Measurements from ENCODE around the gene FERMT3. TPM values are rescaled to one million over a fixed set of nuclear protein-coding genes. Genes with fewer than 3 reads are reported as not detected.
"Not testable (repeated sequence)": the region's sequence is repeated elsewhere in the genome, so short reads cannot be mapped to it uniquely, and the experiment has no call there.

FERMT3 gene
- polyA plus RNA-seq (ENCODE audit: insufficient read depth in 1 of 5, insufficient read length in 5 of 5, low replicate concordance in 1 of 5) = 10 to 100 TPM in 2 of 5 donors, 1 to 10 TPM in 3; 6.4 to 13.2 (median 9.6) TPM
- long read RNA-seq, donor 1, partial matches to known transcripts = 43 of 56 reads
- long read RNA-seq, donor 1, other reads (novel, unspliced or antisense) = 11 of 56 reads
- long read RNA-seq, donor 2, partial matches to known transcripts = 165 of 177 reads
- long read RNA-seq, donor 2, other reads (novel, unspliced or antisense) = 12 of 177 reads
- long read RNA-seq, donor 3, partial matches to known transcripts = 0 of 2 reads
- long read RNA-seq, donor 3, other reads (novel, unspliced or antisense) = 0 of 2 reads
- long read RNA-seq, donor 4, partial matches to known transcripts = 11 of 11 reads
- long read RNA-seq, donor 4, other reads (novel, unspliced or antisense) = 0 of 11 reads
- long read RNA-seq, donor 5, partial matches to known transcripts = 289 of 302 reads
- long read RNA-seq, donor 5, other reads (novel, unspliced or antisense) = 12 of 302 reads
- long read RNA-seq, donor 6, partial matches to known transcripts = 0 of 1 reads
- long read RNA-seq, donor 6, other reads (novel, unspliced or antisense) = 0 of 1 reads
- long read RNA-seq, donor 7, partial matches to known transcripts = 0 of 2 reads
- long read RNA-seq, donor 7, other reads (novel, unspliced or antisense) = 0 of 2 reads
- long read RNA-seq, donor 8, partial matches to known transcripts = 0 of 13 reads
- long read RNA-seq, donor 8, other reads (novel, unspliced or antisense) = 12 of 13 reads

DNA sequence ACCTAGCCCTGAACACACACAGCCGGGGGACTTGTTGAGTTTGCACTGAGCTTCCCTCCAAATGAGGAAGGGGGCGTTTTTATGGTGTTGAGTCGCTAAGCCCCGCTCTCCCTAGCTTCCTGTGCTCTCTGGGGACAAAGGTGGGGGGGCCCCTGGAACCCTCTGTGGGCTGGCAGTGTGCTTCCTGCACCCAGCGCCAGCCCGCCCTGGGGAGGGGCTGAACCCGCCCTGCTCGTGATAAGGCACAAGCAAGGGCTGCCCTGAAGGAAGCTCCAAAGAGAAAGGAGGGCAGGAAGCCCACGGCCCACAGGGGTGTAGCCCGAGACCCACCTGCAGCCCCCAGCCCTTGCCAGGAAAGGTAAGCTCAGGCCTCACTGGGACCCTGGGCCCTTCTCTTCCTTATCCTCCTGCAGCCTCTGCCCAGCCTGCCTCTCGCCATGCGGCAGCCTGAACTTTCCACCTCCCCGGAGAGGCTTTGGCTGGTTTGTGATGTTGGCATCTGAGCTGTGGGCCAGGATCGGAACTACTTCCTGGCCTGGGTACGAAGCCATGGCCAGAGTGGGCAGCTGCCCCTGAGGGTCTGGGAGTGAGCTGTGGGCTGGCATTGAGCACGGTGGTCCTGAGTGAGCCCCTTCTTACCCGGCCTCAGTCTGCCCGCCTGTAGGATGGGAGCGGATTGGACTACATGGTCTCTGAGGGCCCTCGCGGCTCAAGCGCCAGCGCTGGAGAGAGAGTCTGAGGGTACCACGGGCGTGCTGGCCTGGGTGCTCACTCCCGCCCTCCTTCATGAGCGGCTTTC, at the start of gene FERMT3:
TSS of gene FERMT3 (plus strand) at position 265 of the 799 bp plus-strand sequence. CDS start 644 bp downstream, outside the sequence.
- no peak for DNase-seq

DNA sequence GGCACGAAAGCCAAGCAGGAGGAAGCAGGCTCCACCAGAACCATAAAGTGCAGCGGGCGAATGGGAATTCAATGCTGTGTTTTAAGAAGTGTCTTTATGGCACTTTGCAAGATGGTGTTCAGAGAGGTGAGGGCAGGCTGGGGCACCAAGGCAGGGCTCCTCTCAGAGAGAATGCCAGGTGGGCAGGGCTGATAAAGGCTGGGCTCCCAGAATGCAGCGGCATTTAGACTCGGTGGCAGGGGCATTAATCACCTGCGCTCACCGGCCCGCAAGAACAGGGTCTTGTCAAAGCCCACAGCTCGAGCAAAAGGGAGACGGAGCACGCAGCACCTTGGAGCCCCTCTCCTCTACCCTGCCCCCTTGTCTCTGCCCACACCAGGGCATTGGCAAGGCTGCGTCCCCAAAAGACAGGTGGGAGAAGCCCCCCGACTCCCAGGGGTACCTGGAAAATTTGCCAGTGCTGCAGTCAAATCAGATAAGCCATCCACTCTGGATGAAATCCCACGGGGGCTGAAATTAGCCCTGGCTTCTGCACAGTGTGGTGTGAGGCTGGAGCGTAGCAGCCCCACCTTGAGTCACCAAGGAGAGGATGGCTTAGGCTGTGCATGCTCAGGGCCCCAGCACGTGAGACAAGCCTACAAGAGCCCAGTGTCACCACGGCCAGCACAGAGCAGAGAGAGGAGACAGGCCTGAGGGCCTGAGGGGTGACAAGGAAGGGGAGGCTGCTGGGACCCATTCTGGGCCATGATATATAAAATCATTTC, 48.7 kb upstream of the FERMT3 start:
- no peak for DNase-seq

DNA sequence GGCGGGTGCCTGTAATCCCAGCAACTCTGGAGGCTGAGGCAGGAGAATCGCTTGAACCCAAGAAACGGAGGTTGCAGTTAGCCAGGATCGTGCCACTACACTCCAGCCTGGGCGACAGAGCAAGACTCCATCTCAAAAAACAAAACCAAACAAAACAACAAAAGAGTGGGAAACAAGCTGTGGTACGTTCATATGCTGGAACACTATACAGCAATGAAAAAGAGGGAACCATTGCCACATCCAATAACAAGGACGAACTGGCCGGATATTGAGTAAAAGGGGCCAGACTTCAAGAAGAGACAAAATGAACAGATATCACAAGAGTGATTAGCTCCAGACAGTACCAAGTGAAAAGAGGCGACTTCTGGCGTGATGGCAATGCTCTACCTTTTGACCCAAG, 45.5 kb upstream of the FERMT3 start:
- DNase-seq = no peak

DNA sequence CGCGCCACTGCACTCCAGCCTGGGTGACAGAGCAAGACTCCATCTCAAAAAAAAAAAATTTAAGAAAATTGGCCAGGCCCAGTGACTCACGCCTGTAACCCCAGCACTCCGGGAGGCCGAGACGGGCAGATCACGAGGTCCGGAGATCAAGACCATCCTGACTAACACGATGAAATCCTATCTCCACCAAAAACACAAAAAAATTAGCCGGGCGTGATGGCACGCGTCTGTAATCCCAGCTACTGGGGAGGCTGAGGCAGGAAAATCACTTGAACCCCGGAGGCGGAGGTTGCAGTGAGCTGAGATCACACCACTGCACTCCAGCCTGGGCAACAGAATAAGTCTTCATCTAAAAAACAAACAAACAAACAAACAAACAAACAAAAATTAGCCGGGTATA, 43.8 kb upstream of the FERMT3 start:
- DNase-seq = not testable (repeated sequence)

DNA sequence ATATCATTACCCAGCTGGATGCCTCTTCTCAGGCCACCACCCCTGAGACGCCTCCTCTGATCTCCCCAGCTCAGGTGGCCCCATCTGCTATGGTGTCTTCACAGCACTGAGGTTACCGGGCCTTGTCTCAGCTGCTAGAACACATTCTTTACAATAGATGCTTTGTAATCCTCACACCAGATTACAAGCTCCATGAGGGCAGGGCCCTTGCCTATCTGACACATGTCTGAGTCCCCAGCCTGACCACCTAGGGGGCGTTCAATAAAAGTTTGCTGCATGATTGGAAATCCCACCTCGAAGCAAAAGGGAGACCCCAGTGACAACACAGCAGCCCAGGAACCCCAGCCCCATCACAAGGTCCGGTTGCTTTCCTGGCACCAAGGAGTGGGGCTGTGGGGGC, 42.6 kb upstream of the FERMT3 start:
- no peak for DNase-seq

DNA sequence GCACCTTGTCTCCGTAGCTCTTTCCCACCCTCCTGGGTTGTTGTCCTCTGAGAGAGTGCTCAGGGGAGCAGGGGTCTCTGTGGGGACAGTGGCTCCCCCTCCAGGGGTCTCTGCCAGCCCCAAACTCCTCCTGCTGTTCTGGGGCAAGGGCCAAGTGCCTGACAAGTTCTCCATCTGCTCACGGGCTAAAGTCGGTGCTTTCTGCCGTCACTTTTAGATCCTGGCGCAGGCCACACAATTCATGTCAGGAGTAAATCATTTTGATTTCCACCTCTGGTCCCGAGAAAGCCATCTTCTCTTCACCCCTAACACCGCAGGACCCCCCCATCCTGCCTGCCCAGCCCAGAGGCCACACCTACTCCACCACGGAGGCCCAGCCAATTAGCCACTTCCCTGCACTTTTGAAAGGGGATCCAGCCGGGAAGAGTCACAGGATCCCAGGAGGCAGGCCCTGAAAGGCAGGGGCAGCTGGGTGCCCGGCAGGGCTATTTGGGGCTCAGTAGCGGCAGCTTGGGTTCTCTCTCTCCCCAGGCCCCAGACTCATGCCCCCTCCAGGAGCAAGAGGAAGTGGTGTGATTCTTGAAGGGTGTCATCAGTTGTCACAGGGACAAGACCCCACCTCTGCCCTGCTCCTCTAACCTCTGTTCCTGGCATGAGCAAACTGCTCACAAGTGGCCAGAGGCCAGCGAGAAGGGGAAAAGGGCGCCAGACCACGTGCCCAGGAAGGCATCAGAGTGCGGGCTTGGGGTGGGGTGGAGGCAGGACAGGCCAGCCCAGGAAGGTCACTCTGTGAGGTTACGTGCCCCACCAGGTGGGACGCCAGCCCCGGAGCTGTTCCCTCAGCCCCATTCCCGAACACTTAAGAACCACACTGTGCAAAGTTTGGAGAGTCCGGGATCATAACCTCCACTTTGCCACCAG, 41.9 kb upstream of the FERMT3 start:
- DNase-seq = no peak

DNA sequence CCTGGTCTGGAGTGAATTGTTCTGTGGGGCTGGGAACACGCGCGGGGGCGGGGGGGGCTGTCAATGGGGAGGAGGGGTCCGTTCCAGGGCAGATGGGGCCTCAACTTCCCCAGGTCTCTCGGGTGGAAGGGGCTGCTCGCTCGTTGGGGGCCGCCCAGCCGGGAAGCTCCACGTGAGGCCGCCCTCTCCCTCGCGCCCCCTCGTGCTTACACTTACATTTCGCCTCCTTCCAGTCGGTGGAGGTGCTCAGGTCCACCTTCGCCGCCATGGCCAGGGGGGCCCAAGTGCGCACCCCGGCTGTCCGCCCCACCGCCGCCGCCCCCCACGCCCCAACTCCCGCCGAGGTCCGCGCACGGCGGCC, 41.1 kb upstream of the FERMT3 start:
- DNase-seq = no peak

DNA sequence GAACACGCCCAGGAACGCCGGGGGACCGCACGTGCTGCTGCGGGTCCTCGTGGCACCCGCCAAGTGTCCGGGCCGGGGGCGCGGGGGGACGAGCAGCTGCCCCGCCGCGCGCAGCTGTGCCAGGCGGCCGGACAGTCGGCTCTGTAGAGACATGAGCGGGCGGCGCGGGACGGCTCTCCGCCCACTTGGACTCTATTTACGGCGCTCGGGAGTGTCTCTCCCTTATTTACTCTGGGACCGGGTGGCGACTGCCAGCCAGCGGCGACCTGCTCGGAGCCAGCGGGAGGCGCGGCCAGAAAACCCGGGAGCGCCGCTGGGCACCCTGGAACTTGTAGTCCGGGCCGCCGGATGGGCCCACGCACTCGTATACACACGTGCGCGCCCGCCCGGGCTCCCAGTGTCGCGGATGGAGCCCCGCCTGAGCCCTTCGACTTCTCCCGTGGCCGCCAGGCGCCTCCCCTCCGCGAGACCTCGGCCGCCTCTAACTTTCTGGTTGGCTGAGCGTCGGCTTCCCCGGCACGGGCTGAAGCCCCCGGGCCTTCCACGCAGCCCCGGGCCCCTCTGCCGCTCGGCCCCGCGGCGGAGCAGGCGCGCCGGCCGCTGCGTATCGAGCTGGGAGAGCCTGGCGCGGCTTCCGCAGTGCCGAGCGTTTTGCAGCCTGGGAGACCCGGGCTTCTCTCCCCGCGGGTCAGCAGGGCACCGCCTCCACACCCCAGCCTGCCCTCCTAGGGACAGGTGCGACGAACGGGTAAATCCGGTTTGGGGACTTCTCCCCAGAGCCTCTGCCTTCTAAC, 40.5 kb upstream of the FERMT3 start, which contains the start of gene MACROD1:
TSS of gene MACROD1 (minus strand) at position 272 of the 794 bp plus-strand sequence. CDS start at position 153, 119 bp downstream.
- peak; percentile 71 to 72 for DNase-seq

DNA sequence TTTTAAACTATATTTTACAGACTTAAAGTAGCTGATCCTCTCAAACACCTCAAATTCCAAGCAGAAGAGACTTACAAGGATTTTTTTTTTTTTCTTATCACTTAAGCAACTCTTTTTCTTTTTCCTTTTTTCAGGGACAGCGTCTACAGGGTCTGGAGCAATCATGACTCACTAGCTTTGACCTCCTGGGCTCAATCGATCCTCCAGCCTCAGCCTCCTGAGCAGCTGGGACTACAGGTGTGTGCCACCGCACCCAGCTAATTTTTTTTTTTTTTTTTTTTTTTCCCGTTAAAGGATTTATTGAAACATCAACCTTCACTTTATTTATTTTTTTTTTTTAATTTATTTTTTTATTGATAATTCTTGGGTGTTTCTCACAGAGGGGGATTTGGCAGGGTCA, 36.1 kb upstream of the FERMT3 start:
- no peak for DNase-seq

DNA sequence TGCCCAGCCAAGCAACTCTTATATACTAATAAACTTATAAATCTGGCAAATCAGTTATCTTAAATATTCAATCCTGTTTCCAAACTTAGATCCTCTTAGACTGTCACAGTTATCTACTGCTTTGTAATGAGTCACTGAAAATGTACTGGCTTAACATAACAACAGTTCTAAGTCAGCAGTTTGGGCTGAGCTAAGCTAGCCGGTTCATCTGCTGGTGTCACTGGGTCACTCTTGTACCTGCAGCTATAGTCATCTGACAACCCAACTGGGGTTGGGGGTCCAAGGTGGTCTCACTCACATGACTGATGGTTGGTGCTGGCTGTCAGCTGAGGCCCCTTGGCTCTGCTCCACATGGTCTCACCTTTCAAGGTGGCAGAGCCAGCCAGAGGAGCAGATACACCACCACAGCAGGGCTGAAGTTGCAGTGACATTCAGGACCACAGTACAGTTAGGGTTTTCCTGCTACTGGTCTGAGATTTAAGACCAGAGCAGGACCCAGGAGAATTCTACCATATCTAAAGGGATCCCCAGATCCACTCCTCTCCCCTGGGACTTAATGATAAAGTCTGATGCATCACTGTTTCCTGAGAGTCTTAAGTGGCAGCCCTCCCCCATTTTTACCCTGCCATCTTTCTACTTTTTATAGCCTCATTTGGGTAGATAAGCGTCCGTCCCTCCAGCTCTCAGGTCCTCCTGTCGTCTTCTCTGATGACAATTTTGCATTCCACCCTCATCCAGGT, 32.7 kb upstream of the FERMT3 start:
- no peak for DNase-seq

DNA sequence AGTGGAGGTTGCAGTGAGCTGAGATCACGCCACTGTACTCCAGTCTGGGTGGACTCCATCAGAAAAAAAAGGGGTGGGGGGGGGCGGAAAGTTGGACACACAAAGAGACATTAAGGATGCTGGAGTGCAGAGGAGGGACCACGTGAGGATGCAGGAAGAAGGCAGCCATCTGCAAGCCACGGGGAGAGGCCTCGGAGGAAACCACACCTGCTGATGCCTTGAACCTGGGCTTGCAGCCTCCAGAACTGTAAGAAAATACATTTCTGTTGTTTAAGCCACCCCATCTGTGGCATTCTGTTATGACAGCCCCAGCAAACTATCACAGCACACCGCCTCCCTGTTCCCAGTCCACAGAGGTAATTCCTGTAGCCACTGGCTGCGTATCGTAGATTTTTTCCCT, 29.8 kb upstream of the FERMT3 start:
- DNase-seq = no peak

DNA sequence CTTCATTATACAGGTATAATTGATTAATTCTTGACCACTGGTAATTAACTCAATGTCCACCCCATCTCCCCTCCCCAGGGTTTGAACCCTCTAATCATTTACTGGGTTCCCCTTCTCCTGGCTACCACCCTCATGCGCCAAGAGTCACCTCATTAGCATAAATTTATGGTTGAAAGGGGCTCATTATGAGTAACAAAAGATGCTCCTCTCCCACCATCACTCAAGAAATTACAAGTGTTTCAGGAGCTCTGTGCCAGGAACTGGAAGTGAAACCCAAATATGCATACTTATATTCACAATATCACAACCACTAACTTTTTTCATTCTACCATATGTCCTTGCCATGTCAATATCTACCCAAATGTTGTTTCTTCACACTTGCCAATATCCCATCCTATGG, 28.3 kb upstream of the FERMT3 start:
- DNase-seq = no peak

DNA sequence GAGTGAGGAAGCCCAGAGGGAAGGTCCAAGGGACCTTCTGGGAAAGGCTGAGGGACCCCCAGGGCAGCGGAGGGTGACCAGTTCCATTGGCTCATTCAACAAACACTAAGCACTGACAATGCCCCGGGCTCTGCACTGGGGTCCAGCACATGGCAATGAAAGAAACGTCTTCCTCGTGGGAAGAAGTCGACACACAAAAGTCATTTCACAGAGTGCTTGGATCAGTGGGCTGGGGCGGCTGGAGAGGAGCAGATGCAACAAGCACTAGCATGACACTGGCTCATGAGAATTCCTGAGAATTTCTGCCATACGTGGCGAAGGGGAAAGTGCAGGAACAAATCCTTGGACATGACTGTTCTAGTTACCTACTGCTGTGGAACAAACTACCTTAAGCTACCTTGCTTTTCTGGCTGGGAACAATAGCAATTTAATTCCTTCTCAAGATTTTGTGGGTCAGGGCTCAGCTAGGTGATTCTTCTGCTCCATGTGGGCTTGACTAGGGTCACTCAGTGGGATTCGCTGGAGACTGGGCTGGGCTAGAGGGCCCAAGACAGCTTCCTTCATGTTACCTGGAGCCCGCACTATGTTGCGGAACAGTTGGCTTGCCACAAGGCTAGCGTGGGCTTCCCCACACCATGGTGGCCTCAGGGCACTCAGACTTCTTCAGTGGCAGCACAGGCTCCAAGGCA, 27.4 kb upstream of the FERMT3 start:
- DNase-seq = no peak

DNA sequence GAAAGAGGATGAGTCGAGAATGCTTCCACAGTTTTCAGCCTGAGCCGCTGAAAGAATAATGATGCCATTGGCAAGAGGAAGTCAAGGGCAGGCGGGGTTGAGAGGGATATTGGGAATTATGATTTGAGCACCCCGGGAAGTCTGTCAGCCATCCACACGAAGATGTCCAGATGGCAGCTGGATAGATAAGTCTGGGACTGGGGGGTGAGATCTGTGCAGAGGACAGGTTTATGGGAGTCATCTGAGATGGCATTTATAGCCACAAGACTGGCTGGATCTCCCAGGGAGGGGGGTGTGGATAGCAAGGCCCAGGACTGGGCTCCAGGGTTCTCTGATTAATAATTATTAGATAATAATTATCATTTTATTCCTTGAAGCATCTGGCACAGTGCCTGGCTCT, 25.6 kb upstream of the FERMT3 start:
- DNase-seq = no peak

DNA sequence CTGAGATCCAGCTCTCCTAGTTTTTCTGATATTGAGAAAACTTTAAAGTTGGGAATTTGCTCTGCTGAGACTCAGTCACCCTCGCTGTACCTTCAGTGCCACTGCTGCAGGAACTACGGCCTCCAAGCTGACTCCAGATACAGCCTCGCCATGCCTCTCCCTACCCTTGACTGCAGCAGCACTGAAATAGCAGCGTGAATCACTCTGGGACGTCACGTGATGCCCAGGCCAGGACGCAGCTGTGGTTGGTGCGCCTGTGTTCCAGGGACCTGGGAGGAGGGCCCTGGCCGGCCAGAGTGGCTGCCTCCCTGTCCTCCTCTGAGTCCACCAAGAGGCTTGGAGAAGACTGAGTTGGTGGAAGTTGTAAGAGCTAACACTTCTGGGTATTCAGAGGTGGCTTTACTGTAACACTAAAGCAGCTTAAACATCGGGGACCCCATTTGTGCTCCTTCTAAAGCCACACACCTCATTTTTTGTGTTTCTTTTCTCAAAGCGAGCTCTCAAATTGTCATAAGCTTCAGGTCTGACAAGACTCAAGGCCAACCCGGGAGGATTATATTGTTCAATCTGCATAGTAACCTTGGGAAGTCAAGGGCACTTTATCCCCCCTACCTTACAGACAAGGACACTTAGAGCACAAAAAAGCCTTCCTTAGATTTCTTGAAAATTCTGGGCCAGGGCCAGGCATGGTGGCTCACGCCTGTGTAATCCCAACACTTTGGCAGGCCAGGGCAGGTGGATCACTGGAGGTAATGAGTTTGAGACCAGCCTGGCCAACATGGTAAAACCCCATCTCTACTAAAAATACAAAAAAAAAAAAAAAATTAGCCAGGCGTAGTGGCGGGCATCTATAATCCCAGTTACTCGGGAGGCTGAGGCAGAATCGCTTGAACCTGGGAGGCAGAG, 24.8 kb upstream of the FERMT3 start:
- DNase-seq = peak; percentile 77 to 80

DNA sequence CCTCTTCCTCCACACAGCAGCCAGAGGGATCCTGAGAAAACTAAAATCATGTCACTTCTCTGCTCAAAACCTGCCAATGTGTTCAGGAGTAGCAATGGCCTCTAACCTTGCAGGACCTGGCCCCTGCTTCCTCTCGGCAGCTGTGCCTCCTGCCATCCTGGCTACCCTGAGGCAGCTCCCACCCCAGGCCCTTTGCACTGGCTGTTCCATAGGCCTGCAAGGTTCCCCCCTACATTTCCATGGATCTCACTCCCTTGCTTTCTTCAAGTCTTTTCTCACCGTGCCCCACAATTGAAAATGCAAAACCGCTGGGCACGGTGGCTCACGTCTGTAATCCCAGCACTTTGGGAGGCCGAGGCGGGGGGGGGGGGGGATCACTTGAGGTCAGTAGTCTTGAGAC, 22.6 kb upstream of the FERMT3 start:
- no peak for DNase-seq

DNA sequence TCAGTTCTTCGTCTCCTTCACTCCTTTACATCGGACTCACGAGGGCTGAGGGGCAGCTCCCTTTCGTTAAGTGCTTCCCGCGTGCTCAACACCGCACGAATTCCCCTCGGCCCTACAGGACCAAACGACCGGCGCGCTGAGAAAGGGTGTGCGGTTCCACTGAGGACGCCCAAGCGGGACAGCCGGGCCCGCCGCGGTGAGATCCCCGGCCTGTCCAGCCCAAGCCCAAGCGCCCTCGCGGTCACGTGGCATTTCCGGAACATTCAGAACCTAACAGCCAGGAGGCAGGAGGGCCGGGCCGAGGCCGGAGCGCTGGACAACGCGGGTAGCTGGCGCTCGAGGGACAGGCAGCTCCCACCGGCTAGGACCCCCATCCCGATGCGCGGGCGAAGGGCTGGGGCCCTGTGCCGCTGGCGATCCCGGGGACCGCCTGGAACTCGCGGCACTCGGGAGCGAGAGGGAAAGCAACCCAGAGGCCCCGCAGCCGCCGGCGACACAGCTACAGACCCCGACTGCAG, 21.3 kb upstream of the FERMT3 start:
- DNase-seq = no peak

All from right lung (tissue), 10 donors.